NCI-H524 treated with DMSO at 0.1 percent for 48 hours (cell line): ENCODE data around the gene NGB.
"Not testable (repeated sequence)": the region's sequence is repeated elsewhere in the genome, so short reads cannot be mapped to it uniquely, and the experiment has no call there.

ENCODE experiments used
- DNase-seq: peaks from one replicate; lab custom pipeline; 2025; lab: John Stamatoyannopoulos, UW

Gene NGB

GRCh38 chr14:77296155-77296554 lies 25.1 kb upstream of the NGB start:
- DNase-seq, result no peak

GRCh38 chr14:77290705-77291104 lies 19.7 kb upstream of the NGB start:
- no peak for DNase-seq

DNA sequence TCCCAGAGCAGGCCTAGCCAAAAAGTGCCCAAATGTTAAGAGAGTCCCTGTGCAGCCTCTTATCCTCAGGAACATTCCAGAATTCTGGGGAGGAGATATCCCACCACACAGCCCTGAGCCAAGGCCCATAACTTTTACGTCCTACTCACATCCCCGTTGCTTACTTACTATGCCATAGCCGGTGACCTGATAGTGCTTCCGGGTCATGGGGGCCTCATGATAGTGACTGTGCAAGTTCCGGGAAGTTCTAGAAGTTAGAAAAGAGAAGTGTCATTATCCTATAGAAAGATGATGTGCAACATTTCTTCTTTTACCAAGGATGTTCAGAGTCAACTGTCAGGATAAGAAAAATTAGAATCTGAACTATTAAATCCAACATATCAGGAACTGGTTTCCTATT lies 15.6 kb upstream of the NGB start:
- no peak for DNase-seq

DNA sequence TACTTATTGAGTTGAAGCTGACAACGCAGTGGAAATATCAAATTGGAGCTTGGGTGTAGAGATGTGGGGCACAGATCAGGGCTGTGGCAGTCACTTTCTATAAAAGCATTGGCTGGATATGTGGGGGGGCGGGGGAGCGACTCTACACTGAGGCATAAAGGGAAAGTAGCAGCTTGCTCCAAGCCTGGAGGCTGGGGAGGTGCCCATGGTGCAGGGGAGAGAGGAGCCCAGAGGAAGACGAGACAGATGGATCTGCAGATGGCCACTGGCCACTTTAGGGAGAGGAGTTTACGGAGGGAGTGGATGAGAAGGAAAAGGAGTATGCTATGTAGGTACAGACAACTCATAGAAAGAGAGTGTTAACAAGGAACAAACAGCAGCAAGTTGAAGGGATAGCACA lies 13.5 kb upstream of the NGB start:
- DNase-seq, result peak; percentile 99

- DNase-seq, result peak; percentile 92
These were observed 13.1 kb upstream of the NGB start for GRCh38 chr14:77284066-77284465.

DNA sequence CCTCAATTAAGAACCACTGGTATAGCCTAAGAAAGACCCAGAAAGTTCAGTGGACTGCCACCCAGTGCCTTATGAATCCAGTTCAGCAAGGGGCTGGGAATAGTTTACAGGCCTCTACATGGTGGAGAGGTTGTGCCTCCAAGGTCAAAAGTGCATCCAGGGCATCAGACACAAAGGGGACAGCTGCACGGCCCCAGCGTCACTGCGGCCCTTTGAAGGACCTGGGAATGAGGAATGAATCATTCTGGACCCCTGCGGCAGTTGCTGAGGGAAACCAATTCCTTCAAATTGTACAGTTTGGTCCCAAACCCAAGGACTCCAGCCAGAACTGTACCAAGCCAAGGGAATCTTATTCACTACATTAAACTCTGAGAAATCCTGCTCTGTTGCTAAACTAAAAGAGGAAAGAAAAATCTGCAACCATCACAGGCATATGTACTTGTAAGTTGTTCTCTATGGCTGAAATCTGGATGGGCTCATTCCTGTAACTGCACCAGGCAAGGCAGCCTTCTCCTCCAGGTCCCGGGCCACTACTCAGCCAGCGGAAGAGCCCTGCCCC lies 10.9 kb upstream of the NGB start:
- no peak for DNase-seq

- not testable (repeated sequence) for DNase-seq
These were observed 9.9 kb upstream of the NGB start for GRCh38 chr14:77280921-77281320.

GRCh38 chr14:77279719-77280118 lies 8.7 kb upstream of the NGB start:
- DNase-seq, result no peak

GRCh38 chr14:77278461-77279230 lies 7.6 kb upstream of the NGB start:
- DNase-seq, result no peak

DNA sequence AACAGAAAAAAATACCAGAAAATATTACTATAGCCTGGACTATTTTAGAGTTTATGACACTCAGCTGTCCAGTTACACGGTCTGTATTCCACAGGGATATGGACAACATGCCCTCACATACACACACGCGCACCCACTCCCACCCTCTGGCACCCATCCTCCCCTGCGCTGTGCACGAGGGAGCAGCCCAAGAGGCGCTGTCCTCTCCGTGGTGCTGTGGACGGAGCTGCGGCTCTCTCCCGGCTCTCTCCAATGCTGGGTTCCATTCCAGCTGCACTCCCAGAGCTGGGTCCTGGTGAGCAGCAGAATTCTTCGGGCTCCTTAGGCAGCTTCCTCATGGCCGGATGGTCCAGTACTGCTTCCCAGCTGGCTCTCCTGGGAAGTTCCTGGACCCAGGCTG lies 6.0 kb upstream of the NGB start:
- DNase-seq, result no peak

DNA sequence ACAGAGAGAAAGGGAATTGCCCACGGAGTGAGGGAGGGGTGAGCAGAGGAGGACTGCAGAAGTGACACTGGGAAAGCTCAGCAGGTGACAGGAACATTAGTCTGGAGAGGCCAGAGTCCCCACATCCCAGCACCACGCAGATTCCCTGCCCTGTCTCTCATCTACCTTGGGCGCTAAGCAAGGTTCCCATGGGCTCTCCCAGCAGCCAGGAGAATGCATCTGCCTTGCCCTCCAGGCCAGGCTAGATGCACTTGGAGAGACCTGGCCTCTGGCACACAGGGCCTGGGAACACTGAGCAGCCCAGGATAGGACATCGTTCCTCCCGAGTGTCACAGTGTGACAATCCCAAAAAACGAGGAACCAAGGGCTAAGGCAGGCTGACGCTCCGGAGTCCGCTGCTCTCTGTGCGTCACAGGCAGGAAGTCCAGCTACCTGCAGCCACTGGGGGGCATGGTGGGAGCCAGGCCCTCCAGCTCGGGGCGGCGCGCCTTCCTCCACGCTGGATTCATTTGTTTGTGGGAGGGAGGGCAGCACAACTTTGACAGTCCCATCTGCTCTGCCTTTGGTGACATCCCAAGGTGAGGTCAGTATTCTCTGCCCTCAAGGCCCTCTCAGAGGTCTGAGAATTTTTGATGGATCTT lies 5.4 kb upstream of the NGB start:
- DNase-seq, result no peak

GRCh38 chr14:77275601-77276017 lies 4.6 kb upstream of the NGB start:
- no peak for DNase-seq

GRCh38 chr14:77275041-77275580 lies 4.1 kb upstream of the NGB start:
- no peak for DNase-seq

- no peak for DNase-seq
These were observed 2.8 kb upstream of the NGB start for GRCh38 chr14:77273796-77274195.

DNA sequence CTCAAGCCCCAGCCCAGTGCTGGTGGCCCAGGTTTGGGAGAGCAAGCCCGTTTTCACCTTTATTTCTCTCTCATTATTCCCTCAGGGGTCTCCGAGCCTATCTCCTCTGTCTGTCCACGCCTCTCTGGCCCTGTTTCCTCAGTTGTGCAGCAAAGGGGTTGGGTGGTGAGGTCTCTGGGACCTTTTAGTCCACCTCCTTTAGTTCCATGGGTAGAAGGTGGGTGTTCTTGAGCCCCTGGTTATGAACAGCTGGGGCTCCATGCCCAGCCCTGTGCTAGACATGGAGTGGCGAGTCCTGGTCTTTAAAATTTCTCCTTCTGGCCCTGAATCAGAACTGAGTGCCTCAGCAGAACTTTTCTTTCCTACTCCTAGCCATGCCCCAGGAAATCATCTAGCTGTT lies 1.3 kb upstream of the NGB start:
- no peak for DNase-seq

GRCh38 chr14:77270361-77271112 lies 469 bp downstream of the NGB start:
- no peak for DNase-seq

DNA sequence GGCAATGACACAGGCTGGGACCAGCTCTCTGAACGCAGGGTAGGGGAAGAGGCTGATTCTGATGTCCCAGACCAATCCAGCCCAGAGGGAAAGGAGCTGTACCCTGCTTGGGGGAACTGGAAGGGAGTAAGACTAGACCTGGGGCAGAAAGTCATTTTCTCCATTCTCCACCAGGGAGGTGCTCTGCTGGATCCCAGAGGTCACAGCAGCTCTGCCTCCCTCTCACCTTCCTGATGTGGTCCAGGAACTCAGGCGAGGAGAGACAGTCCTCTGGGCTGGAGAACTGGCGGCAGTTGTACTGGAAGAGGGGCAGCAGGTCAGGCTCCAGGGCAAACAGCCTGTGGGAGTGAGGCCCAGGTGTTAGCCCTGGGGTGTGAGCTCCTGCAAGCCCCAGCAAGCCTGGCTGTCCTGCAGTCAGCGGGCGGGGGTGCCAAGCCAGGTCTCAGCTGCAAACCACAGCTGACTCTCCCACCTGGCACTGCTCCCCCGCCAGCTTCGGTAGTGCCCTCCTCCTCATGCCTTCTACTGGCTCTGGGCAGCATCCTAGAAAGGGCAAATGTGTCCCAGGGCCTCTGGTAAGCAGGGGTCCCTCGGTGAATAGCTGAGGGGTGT lies 1.9 kb downstream of the NGB start:
- peak; percentile 70 for DNase-seq

DNA sequence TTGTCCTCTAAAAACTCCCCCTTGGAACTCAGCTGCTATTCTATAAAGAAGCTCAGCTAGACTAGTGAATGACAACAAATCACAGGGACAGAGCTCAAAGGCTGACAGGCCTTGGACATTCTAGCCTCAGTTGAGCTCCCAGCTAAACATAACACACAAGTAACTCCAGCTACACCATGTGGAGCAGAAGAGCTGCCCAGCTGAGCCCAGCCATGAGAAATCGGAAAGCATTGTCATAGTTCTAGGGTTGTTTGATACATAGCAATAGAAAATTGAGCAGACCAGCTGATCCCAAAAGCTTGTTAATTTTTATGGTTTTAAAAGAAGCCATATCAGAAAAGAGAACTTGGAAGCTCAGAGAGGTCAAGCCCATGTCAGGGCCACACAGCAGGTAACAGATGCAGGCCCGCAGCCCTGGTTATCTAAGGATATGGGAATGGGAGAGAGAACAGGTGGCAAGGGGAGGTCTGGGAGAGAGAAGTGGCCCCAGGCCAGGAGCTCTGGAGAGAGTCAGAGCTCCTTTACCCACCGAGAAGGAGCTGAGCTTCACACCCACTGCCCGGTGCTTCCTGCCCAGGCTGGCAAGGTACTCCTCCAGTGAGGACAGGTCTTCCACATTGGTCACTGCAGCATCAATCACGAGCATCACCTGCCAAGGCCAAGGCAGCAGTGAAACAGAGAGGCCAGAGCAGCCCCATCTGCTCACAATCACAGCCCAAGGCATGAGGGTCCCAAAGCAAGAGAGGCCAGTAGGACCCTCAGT lies 2.9 kb downstream of the NGB start:
- DNase-seq, result no peak

- DNase-seq, result no peak
These were observed 4.7 kb downstream of the NGB start for GRCh38 chr14:77266336-77266735.

DNA sequence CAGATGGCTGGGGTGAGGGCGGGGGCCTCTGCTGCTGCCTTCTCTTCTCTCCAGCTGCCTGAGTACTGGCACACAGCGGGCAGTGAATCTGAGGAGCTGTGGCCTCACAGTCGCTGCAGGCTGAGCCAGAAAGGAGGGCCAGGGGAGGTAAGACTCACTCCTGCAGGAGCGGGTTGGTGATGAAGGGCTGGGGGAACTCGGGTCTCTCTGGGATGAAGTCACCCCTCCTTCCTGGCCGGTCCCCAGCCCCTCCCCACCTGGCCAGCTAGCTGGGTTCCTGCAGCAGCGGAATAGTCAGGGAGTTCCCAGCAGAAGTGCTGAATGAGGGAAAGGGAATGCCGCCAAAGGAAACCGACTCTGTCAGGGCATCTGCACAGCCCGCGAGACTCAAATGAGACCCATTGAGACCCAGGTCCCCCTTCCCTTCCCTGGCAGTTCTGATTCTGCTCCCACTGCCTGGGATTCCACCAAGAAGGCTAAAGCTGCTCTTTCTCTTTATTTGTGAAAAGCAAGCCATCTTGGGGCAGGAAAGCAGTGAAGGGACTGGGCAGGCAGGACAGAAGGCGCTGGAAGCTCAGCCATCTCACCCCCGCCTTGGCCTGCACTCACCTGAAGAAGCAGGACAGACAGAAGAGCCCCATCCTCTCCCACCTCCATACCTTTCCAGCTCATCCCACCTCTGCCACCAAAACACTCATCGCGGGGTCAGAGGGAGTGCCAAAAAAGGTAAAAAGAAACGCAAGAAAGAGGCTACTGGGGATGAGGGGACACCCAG lies 5.3 kb downstream of the NGB start:
- DNase-seq, result peak; percentile 32

- DNase-seq, result no peak
These were observed 5.9 kb downstream of the NGB start for GRCh38 chr14:77265187-77265515.
